HG02852 (cell line): ENCODE results near the gene SPAG17.

Experiments used
- ATAC-seq: cut with Tn5 transposase; IDR thresholded peaks from one replicate; pipeline ENCODE4 v1.9.1; 2021; ENCODE audit warnings: mild to moderate bottlenecking, moderate library complexity; ENCODE audit not compliant: unreplicated experiment

SPAG17 gene

GRCh38 chr1:117911051-117911450, 274.0 kb downstream of the SPAG17 start:
- no peak for ATAC-seq

DNA sequence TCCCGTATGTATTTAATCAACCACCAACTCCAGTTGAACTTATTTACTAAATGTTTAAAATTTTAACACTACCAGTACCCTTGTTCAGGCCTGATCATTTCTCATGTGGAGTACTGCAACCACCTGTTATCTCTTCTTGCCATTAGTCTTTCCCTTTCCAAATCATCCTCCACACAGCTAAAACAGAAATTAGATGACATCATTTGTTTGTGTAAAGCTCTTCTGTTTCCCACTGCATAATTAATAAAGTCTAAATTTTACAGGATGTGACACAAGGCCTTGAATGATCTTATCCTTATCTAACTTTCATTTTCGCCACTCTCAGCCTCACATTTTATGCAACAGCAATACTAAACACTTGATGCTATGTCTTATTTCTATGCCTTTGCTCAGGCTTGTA, 280.0 kb downstream of the SPAG17 start:
- ATAC-seq = no peak

- ATAC-seq = no peak
Measured at GRCh38 chr1:117904485-117904884, 280.5 kb downstream of the SPAG17 start.
